ENCODE data around the gene COBL. TPM values are rescaled to one million over a fixed set of nuclear protein-coding genes. Genes with fewer than 3 reads are reported as not detected.

Gene COBL
- total and polyA plus RNA-seq, 9 of the 15 experiments (the other 6 are each of a cell fraction or from before 2014, with no cell fraction given): 0.01 to 2.4 (median 0.09) TPM; not detected in 3

GRCh38 chr7:51297986-51298385, 18.6 kb downstream of the COBL start:
- ChIA-PET CTCF (ENCODE audit: low intra/inter-chr PET ratio) (no interaction called here), POLR2A (no interaction called here)
- Histone ChIP-seq H3K4me2 (ENCODE audit: insufficient read depth, low read length) (no peak overlapping the region), H2AFZ (ENCODE audit: low read depth, low read length) (no peak overlapping the region), H3K9ac (ENCODE audit: insufficient read depth in 1 of 2, low read depth in 2 of 2, low read length in 2 of 2) (no peak overlapping the region), H3K4me3 (no peak overlapping the region), H3K9me1 (ENCODE audit: control insufficient read depth, insufficient read depth, low read length) (no peaks in the 10 kb centered on the region), H4K20me1 (replicated peaks; ENCODE audit: control insufficient read depth, insufficient read depth, low read length) (no peaks in the 10 kb centered on the region), H3K9me3 (replicated peaks; ENCODE audit: control insufficient read depth, insufficient read depth, low read depth, low read length) (no peaks in the 10 kb centered on the region), H3K27me3 (ENCODE audit: control insufficient read depth in 2 of 2, insufficient read depth in 2 of 2, low read length in 2 of 2) (peaks cover 3 to 40% of the 10 kb centered on the region in 2 experiments; a peak in 2 of 5 replicates), H3K27ac (ENCODE audit: extremely low read depth, low read depth, low read length) (no peak overlapping the region), H3K79me2 (ENCODE audit: control insufficient read depth, insufficient read depth, low read length) (no peaks in the 10 kb centered on the region), H3K4me1 (replicated peaks in 1 of 2; ENCODE audit: control insufficient read depth in 2 of 2, insufficient read depth in 2 of 2, low read length in 2 of 2) (no peaks in the 10 kb centered on the region), H3K36me3 (ENCODE audit: control insufficient read depth, insufficient read depth, low read length) (no peaks in the 10 kb centered on the region)
- DNase-seq (ENCODE audit: extremely low read depth in 1 of 4, low spot score in 3 of 4) (no peak), ATAC-seq (no peak), FAIRE-seq (no peak)
- in situ Hi-C loops (cut with MboI) (no loop called here), intact Hi-C loops (cut with micrococcal nuclease) (no loop called here)
- WGBS (ENCODE audit: insufficient coverage, low coverage, missing lambda C conversion rate): 0% methylated on average over 3 of the region's 3 CpGs
- no peak for TF ChIP-seq RFX7 (CRISPR knock-in tag; IDR thresholded peaks at IDR 0.05)
- TF ChIP-seq SIX5 (IDR thresholded peaks at IDR 0.05; ENCODE audit: borderline replicate concordance in 1 of 2, insufficient read depth in 1 of 2, low read depth in 1 of 2, low read length in 2 of 2): no peak
- TF ChIP-seq SMC3 (conservative IDR thresholded peaks at IDR 0.05; ENCODE audit: insufficient read depth, low read depth, low read length): no peak
- TF ChIP-seq MAFG (tag; conservative IDR thresholded peaks at IDR 0.05): no peak
- TF ChIP-seq CXXC5 (CRISPR knock-in tag; IDR thresholded peaks at IDR 0.05): no peak
- no peak for TF ChIP-seq PML (IDR thresholded peaks at IDR 0.05; ENCODE audit: low read length)
- TF ChIP-seq CEBPZ (IDR thresholded peaks at IDR 0.05; ENCODE audit: borderline replicate concordance, low read depth, low read length): no peak
- TF ChIP-seq RFX5 (IDR thresholded peaks at IDR 0.05; ENCODE audit: low read depth, low read length): no peak
- BruUV-seq (replicated peaks): no TSS peak
